Left lobe of liver (tissue), 2 donors: Measurements from ENCODE around the gene ECSIT. TPM values are rescaled to one million over a fixed set of nuclear protein-coding genes. Genes with fewer than 3 reads are reported as not detected.
"Not testable (repeated sequence)": the region's sequence is repeated elsewhere in the genome, so short reads cannot be mapped to it uniquely, and the experiment has no call there.

Source experiments
- ATAC-seq: fragments of 200-7000 bp; cut with Tn5 transposase; one replicate; pipeline ENCODE4 v1.9.1; 2020; ENCODE audit warnings: mild to moderate bottlenecking, moderate library complexity
- DNase-seq: peaks from one replicate; pipeline ENCODE4 v3.0.0-alpha.2; 2020; ENCODE audit warnings: low spot score
- total RNA-seq: library from RNA; stranded (reverse); gene quantifications from one replicate; pipeline ENCODE4 v1.2.1, GENCODE V29; 2021
- donor health status: DM: no; HTN: no; CAD: no; lungs with moderate emphysema.
- donor health status: DM: no; HTN: yes; CAD: no.

ECSIT gene
- total RNA-seq, 1 donor from 2014 or later: 45.6 TPM

DNA sequence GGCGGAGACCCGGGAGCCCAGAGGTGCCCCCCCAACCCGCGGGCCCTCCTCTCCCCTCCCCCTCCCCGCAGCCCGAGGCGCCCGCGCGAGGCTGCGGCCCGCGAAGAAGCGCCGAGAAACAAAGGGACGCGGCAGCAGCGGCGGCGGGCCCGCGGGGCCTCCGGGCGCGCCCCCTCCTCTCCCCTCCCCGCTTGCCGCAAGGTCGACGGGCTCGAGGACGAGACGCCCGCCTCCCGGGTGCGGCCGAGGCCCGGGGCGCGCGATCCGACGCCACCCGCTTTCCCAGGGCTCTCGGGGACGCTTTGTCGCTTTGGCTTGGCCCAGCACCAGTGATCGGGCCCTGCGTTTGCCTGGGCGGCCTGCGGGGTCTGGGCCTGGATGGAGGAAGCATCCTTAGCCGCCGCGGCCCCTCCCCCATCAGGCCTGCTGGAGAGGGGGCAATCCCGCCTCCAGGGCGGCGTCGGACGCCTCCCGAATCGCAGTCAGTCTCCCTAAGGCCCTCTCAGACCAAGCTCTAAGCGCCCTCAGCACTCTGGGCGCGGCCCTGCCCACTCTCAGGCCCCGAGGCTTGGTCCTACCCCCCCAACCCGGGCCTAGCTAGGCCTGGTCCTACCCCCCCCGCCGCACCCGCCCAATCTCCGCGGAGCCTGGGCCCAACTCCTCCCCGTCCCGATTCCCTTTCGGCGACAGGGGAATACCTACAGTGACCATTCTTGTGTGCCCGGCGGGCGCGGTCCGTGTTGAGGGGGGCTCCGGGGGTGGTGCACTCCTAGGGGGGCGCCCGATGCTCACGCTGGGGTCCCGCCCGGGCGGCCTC, 48.8 kb downstream of the ECSIT start:
- DNase-seq (no peak), ATAC-seq (no peak)

DNA sequence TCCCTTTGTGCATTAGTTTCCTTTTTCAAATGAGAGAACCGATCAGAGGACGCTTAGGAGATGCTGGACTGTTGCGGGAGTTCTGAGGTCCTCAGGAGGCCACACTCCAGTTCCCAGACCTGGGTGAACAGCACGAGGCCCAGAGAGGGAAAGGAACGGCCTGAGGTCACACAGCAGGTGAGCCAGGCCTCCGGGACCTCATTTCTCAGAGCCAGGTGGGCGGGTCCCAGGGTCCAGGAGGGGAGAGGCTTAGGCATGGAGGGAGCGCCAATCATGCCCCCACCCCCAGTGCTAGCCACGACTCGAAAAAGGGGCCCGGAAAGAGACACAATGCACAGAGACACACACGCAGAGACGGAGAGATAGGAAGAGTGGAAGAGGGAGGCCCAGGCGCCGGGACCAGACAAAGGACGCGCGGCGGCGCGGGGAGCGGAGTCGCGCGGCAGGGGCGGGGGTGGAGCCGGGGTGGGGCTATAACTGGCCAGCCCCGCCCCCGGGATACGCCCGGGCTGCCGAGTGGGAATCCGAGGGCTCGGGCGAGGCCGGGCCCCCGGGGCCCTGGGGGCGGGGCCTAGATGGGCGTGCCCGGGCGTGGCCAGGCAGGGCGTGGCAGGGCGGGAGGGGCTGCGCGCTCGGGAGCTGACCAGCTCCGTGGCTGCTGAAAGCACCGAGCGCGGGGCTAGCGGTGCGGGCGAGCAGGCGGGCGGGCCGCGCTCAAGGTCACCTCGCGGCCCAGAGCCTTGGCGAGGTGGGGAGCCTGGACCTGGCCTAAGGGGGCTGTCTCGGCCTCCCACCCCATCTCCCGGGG, 49.6 kb downstream of the ECSIT start:
- DNase-seq: no peak
- no peak for ATAC-seq

DNA sequence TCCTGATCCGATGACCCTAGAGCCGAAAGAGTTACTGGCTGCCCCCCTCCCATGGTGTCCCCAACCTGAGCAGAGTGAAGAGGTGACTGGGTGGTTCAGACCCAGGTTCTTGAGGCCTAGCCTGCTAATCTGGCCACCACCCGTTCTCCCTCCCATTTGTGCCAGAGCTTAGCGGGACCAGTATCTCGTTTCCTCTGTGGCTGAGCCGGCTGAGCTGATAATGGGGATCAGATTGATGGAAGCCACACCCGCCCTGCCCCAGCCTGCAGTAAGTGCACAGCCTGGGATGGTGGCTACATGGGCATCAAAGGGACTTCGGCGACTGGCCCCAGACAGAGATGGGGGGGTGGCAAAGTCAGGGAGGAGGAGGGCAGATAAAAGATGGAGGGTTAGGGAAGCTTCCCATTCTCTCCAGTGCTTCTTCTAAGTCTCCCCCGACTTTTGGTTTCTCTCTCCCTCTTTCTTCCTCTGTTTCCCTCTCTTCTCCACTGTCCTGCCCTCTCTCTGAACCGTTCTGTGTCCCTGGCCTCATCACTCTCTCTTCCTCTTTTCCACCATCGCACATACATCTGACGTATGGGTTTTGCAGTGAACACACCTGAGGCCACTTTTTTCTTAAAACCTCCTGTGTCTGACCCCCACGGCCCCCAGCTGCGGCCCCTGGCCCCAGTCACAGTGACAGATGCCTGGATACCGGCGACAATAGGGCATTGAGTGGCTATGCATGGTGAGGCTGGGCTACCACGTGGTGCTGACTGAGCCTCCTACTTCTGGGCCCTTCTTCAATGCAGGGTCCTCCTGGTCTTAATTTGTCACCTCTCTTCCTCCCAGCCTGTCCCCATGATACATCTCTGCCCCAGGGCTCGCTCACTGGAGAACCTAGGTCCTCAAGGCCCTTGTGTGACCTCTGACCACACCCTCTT, 50.5 kb downstream of the ECSIT start:
- DNase-seq (no peak), ATAC-seq (no peak)

DNA sequence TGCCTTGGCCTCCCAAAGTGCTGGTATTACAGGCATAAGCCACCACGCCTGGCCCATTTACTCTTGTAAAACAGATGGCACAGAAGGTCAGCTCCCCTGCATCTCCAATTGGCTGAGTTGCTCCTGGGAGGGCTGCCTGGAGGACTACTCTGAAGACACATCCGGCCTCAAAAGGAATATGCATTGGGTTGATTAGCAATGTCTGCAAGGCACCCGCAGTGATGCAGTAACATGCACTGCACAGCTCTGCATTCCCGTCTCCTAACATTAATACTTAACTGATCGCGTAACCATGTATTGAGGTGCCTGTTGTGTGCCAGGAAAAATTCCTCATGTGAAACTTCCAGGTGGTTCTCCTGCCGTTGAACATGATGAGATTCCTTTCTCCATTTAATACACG, 53.1 kb downstream of the ECSIT start:
- DNase-seq: no peak
- no peak for ATAC-seq

DNA sequence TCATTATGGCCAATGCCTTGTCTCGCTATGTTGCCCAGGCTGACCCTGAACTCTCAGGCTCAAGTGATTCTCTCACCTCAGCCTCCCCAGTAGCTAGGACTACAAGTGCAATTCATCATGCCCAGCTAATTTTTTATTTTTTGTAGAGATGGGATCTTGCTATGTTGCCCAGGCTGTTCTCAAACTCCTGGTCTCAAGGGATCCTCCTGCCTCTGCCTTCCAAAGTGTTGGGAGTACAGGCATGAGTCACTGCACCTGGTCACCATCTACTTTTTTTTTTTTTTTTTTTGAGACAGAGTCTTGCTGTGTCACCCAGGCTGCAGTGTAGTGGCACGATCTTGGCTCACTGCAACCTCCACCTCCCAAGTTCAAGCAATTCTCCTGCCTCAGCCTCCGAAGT, 53.6 kb downstream of the ECSIT start:
- not testable (repeated sequence) for ATAC-seq, DNase-seq

DNA sequence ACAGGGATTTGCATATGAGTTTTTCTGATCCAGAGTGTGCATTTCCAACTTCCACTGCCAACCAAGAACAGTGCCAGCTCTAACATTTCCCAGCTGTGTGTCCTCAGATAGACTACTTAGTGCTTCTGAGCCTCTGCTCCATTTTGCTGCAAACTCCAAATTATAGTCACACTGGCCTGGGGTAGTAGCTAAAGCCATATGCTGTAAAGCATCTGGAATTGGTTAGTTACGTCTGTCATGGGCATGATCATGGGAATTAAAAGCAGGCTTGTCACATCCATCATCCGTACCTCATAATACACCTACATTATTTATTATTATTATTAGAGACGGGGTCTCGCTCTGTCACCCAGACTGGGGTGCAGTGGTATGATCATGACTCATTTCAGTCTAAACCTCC, 55.2 kb downstream of the ECSIT start:
- ATAC-seq: no peak
- DNase-seq: no peak

DNA sequence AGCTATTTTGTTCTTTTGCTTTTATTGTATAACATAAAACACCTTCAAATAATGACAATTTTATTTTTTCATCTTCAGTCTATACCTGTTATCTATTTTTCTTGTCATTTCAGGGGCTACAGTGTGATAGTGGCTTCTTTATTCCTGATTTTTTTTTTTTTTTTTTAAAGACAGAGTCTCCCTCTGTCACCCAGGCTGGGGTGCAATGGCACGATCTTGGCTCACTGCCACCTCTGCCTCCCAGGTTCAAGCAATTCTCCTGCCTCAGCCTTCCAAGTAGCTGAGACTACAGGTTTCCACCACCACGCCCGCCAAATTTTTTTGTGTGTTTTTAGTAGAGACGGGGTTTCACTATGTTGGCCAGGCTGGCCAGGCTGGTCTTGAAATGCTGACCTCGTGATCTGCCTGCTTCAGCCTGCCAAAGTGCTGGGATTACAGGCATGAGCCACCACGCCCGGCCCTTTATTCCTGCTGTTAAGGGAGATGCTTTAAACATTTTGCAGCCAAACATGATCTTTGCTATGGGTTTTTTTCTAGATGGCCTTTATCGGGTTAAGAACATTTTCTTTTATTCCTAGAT, 60.6 kb downstream of the ECSIT start:
- not testable (repeated sequence) for ATAC-seq, DNase-seq

DNA sequence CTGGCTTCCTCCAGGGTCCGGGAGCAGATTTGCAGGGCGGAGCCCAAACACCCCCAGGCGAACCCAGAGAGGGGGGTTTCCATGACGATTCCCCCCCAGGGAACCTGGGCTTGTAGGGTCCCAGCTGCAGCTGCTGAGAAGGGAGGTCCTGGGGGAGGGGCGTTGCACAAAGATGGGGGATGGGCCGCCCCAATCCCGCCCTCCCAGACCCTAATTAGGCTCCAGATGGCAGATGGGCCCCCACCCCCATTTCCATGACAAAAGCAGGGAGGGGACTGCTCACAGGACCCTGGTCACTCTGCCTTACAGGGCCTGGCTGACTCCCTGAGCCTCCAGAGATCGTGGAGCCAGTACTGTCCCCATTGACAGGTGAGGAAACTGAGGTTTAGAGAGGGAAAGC, 63.3 kb downstream of the ECSIT start:
- no peak for DNase-seq
- ATAC-seq: no peak

DNA sequence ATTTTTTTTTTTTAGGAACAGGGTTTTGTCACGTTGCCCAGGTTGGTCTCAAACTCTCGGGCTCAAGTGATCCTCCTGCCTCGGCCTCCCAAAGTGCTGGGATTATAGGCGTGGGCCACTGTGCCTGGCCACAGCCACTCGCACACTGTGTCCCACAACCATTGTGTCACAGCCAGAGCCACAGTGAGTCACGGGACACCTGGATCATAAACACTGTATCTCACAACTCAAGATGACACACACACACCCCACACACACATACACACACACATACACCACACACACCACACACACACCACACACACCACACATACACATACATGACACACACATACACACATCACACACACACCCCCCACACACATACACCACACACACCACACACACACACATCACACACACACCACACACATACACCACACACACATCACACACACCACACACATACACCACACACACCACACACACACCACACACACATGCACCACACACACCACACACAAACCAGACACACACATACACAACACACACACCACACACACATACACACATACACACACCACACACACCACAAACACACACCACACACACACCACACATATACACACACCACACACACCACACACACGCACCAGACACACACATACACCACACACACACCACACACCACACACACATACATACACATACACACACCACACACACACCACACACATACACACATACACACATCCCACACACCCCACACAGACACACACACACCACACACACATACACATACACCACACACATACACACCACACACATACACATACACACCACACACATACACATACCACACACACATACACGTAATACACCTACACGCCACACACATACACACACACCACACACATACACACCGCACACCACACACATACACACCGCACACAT, 64.3 kb downstream of the ECSIT start:
- no peak for ATAC-seq

DNA sequence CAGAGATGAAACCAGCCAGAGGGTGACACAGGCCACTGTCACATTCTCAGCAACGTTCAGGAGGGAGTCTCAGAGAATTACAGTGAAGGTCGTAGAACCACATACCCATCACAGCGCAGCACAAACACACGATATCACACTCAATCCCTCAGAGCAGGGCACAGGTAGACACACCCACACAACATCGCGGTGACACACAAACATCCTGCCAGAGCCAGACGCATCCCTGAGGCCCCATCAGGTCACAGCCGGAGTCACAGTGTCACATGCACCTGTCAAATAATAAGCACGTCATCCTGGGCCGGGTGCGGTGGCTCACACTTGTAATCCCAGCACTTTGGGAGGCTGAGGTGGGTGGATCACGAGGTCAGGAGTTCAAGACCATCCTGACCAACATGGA, 65.5 kb downstream of the ECSIT start:
- ATAC-seq: no peak
- no peak for DNase-seq

More for the DNA sequence above, 64.3 kb downstream of the ECSIT start:
- DNase-seq: no peak

DNA sequence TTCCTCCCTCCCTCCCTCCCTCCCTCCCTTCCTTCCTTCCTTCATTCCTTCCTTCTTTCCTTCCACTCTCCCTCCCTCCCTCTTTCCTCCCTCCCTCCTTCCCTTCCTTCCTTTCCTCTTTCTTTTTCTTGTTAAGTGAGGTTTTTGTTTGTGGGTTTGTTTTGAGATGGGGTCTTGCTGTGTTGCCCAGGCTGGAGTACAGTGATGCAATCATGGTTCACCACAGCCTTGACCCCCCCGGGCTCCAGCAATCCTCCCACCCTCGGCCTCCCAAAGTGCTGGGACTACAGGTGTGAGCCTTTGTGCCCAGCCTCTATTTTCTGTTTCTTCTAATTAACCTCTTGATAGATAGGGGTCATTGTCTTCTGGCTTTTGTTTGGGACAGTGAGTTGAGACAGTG, 67.5 kb downstream of the ECSIT start:
- ATAC-seq: no peak
- no peak for DNase-seq

DNA sequence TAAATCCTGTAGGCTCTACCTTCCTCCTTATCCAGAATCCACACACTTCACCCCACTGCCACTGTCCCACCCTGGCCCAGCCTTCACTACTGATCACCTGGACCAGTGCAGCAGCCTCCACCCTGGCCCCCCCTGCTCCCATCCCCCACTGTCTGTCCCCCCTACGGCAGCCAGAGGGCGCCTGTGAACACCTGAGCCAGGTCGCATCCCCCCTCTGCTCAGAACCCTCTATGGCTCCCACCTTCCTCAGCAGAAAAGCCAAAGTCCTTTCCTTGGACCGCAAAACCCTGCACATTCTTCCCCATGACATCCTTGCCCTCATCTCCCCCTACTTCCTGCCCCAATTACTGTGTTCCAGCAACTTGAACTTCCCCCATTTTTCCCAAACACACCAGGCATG, 68.7 kb downstream of the ECSIT start:
- no peak for ATAC-seq
- no peak for DNase-seq

DNA sequence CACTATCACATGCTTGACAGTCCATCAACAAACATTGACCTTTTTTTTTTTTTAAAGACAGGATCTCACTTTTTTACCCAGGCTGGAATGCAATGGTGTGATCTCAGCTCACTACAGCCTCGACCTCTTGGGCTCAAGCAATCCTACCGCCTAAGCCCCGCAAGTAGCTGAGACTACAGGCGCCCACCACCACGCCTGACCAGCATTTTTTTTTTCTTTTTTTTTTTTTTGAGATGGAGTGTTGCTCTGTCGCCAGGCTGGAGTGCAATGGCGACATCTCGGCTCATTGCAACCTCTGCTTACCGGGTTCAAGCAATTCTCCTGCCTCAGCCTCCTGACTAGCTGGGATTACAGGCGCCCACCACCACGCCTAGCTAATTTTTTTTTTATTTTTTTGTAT, 70.0 kb downstream of the ECSIT start:
- not testable (repeated sequence) for ATAC-seq, DNase-seq

DNA sequence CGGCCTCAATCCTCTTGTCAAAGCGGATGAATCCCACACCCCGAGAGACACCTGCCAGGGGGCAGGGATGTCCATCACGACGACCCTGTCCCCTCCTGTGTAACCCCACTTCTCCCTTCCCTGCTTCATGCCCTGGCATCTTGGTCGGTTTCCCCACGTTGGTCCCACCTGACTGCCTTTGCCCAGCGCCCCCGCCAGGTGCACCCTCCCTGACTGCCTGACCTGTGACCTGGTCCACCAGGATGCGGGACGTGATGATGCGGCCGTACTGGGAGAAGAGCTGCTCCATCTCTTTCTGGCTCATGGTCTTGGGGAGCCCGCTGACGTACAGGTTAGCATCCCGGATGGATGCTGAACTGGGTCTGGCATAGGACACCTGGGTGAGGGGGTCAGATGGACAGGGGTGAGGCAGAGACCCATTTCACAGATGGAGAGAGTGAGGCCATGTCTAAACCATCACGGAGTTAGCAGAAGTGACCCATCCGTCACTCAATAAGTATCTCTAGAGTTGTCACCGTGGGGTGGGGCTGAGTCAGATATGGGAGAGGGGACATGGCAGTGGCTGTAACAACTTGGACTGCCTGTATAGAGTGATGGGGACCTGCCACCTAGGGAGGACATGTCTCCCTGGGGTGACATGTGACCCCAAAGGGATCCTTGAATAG, 70.6 kb downstream of the ECSIT start:
- DNase-seq: no peak
- ATAC-seq: no peak

DNA sequence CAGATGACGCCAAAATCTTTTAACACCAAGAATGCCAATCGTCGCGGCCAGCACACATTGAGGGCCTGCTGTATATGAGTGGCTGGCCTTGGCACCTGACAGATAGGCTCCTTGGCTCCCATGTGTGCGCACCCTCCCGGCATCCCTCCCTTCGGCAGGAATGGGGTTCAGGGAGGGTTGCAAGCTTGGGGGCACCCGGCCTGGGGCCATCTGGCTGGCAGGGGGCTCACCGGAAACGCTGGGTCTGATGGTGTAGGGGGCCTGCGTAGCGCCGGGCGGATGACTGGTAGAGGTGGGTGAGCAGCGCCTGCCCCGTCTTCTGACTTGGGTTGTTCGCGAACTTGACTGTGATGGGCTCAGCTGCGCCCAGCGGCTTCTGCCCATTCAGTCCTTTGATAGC, 71.1 kb downstream of the ECSIT start:
- DNase-seq: no peak
- no peak for ATAC-seq

DNA sequence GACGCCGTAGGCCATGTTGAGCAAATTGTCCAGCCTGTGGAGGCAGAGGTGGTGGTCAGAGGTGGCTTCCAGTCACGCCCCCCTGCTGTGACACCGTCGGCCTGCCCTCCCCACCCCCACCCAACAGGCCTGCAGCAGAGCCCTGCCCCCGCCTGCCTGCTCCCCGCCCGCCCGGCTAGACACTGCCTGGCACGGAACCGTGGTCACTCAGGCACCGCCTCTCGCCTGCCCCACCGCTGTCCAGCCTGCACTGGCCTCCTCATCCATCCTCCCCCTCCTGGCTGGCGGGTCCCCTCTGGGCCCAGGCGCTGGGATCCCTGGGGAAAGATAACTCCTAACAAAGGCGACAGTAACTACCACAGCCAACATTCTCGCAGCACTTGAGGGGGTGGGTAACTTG, 71.8 kb downstream of the ECSIT start:
- DNase-seq (no peak), ATAC-seq (no peak)

DNA sequence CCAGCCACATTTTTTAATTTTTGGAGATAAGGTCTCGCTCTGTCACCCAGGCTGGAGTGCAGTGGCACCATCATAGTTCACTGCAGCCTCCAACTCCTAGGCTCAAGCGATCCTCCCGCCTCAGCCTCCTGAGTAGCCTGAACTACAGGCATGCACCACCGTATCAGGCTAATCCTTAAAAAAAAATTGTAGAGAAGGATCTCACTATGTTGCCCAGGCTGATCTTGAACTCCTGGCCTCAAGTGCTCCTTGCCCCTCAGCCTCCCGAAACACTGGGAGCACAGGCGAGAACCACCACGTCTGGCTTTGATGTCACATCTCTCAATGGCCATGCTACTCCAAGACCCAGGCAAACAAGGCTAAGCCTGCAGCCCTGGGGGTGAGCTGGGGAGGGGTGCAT, 72.3 kb downstream of the ECSIT start:
- DNase-seq (no peak), ATAC-seq (no peak)
